Esophagus (tissue), 2 donors: ENCODE measurements around the gene PMAIP1. TPM values are rescaled to one million over a fixed set of nuclear protein-coding genes. Genes with fewer than 3 reads are reported as not detected.

Experiments
- H3K27ac ChIP-seq, 2 donors: one replicate each; pipeline ENCODE4 v1.5.1; 2013; ENCODE audit warnings: low read depth in 2 of 2, mild to moderate bottlenecking in 2 of 2, inconsistent platforms in 1 of 2, low read length in 1 of 2, moderate library complexity in 1 of 2
- H3K27me3 ChIP-seq, 2 donors: one replicate each; pipeline ENCODE4 v1.6.1; 2013; ENCODE audit warnings: low read length in 2 of 2, control low read depth in 1 of 2, mild to moderate bottlenecking in 1 of 2; ENCODE audit not compliant: insufficient read depth in 2 of 2, control insufficient read depth in 1 of 2
- H3K36me3 ChIP-seq, 2 donors: one replicate each; pipeline ENCODE4 v1.6.1; 2013; ENCODE audit warnings: low read length in 1 of 2; ENCODE audit not compliant: control insufficient read depth in 2 of 2, insufficient read depth in 2 of 2
- H3K4me1 ChIP-seq, 2 donors: one replicate each; pipeline ENCODE4 v1.6.1; 2013; ENCODE audit warnings: low read length in 1 of 2; ENCODE audit not compliant: control insufficient read depth in 2 of 2, insufficient read depth in 2 of 2
- H3K4me3 ChIP-seq, 2 donors: one replicate each; pipeline ENCODE4 v1.5.1; 2013; ENCODE audit warnings: low read length in 2 of 2, mild to moderate bottlenecking in 2 of 2, low read depth in 1 of 2, moderate library complexity in 1 of 2
- H3K9me3 ChIP-seq, 2 donors: one replicate each; pipeline ENCODE4 v1.6.1; 2013; ENCODE audit warnings: mild to moderate bottlenecking in 2 of 2, low read depth in 1 of 2, low read length in 1 of 2, moderate library complexity in 1 of 2; ENCODE audit not compliant: control insufficient read depth in 2 of 2, insufficient read depth in 1 of 2
- WGBS, 2 donors: extraction: QIAGEN DNeasy Blood & Tissue Kit; methylation state at CpG; one replicate each; pipeline ENCODE4 v1.1.7; 2013; 5-methylcytosine and 5-hydroxymethylcytosine counted together
- polyA plus RNA-seq, 2 donors: library from polyadenylated mRNA; stranded (reverse); fragments of 200-250 nt; gene quantifications; one replicate each; pipeline ENCODE4 v1.2.3, GENCODE V29; 2013
- donor health status: healthy with polysubstance abuse.
- donor health status: Bipolar disorder and iron deficiency.

PMAIP1 gene
- polyA plus RNA-seq, 2 donors: 7.4 to 14.4 TPM

GRCh38 chr18:59866551-59867269 lies 33.1 kb upstream of the PMAIP1 start:
- no peaks in the 10 kb centered on the region for H3K9me3 ChIP-seq
- no peak overlapping the region for H3K4me3 ChIP-seq
- WGBS, 2 donors: 73 to 78% methylated on average over 2 of the region's 2 CpGs
- H3K27me3 ChIP-seq: no peaks in the 10 kb centered on the region
- H3K36me3 ChIP-seq: no peaks in the 10 kb centered on the region
- H3K27ac ChIP-seq: no peak overlapping the region
- H3K4me1 ChIP-seq: peaks cover 0 to 2% of the 10 kb centered on the region in 2 donors

GRCh38 chr18:59867337-59868104 lies 32.3 kb upstream of the PMAIP1 start:
- H3K4me1 ChIP-seq: no peaks in the 10 kb centered on the region
- H3K9me3 ChIP-seq: no peaks in the 10 kb centered on the region
- no peaks in the 10 kb centered on the region for H3K27me3 ChIP-seq
- no peaks in the 10 kb centered on the region for H3K36me3 ChIP-seq
- H3K4me3 ChIP-seq: no peak overlapping the region
- no peak overlapping the region for H3K27ac ChIP-seq
- WGBS, 2 donors: 66 to 69% methylated on average over 5 of the region's 5 CpGs

- Histone ChIP-seq H3K36me3 (no peaks in the 10 kb centered on the region), H3K27me3 (no peaks in the 10 kb centered on the region), H3K9me3 (no peaks in the 10 kb centered on the region)
These were observed 29.1 kb upstream of the PMAIP1 start for GRCh38 chr18:59870623-59871130.

GRCh38 chr18:59871711-59872362 lies 28.0 kb upstream of the PMAIP1 start:
- Histone ChIP-seq H3K9me3 (no peaks in the 10 kb centered on the region), H3K36me3 (no peaks in the 10 kb centered on the region), H3K27me3 (no peaks in the 10 kb centered on the region), H3K27ac (no peak overlapping the region), H3K4me3 (no peak overlapping the region), H3K4me1 (no peaks in the 10 kb centered on the region)
- WGBS, 2 donors: 65 to 74% methylated on average over 10 of the region's 10 CpGs

More at GRCh38 chr18:59870623-59871130, 29.1 kb upstream of the PMAIP1 start:
- Histone ChIP-seq H3K4me3 (no peak overlapping the region), H3K27ac (no peak overlapping the region), H3K4me1 (no peaks in the 10 kb centered on the region)

- H3K9me3 ChIP-seq: no peaks in the 10 kb centered on the region
- H3K4me3 ChIP-seq: no peak overlapping the region
- no peaks in the 10 kb centered on the region for H3K27me3 ChIP-seq
- WGBS, 2 donors: 66 to 67% methylated on average over 2 of the region's 2 CpGs
- H3K4me1 ChIP-seq: no peaks in the 10 kb centered on the region
- H3K36me3 ChIP-seq: no peaks in the 10 kb centered on the region
- no peak overlapping the region for H3K27ac ChIP-seq
These were observed 26.2 kb upstream of the PMAIP1 start for GRCh38 chr18:59873641-59874040.

- 77 to 81% methylated on average over 7 of the region's 7 CpGs for WGBS, 2 donors
- Histone ChIP-seq H3K9me3 (no peaks in the 10 kb centered on the region), H3K27me3 (no peaks in the 10 kb centered on the region), H3K4me3 (no peak overlapping the region), H3K36me3 (no peaks in the 10 kb centered on the region), H3K27ac (no peak overlapping the region), H3K4me1 (no peaks in the 10 kb centered on the region)
These were observed 25.6 kb upstream of the PMAIP1 start for GRCh38 chr18:59874166-59874565.

- no peak overlapping the region for H3K4me3 ChIP-seq
- WGBS, 2 donors: 88 to 91% methylated on average over 3 of the region's 3 CpGs
These were observed 23.5 kb upstream of the PMAIP1 start for GRCh38 chr18:59876310-59876626.

GRCh38 chr18:59877361-59877760 lies 22.4 kb upstream of the PMAIP1 start:
- H3K27me3 ChIP-seq: no peaks in the 10 kb centered on the region
- H3K4me1 ChIP-seq: peaks cover 0 to 3% of the 10 kb centered on the region in 2 donors
- no peaks in the 10 kb centered on the region for H3K36me3 ChIP-seq
- no peak overlapping the region for H3K27ac ChIP-seq
- no peak overlapping the region for H3K4me3 ChIP-seq
- WGBS, 2 donors: 47 to 61% methylated on average over 1 of the region's 1 CpG
- no peaks in the 10 kb centered on the region for H3K9me3 ChIP-seq

More at GRCh38 chr18:59876310-59876626, 23.5 kb upstream of the PMAIP1 start:
- Histone ChIP-seq H3K9me3 (no peaks in the 10 kb centered on the region), H3K36me3 (no peaks in the 10 kb centered on the region), H3K27ac (no peak overlapping the region), H3K27me3 (no peaks in the 10 kb centered on the region), H3K4me1 (no peaks in the 10 kb centered on the region)

GRCh38 chr18:59878644-59879043 lies 21.2 kb upstream of the PMAIP1 start:
- H3K4me1 ChIP-seq: peaks cover 0 to 3% of the 10 kb centered on the region in 2 donors
- H3K36me3 ChIP-seq: no peaks in the 10 kb centered on the region
- H3K27ac ChIP-seq: no peak overlapping the region
- no peaks in the 10 kb centered on the region for H3K9me3 ChIP-seq
- H3K4me3 ChIP-seq: no peak overlapping the region
- no peaks in the 10 kb centered on the region for H3K27me3 ChIP-seq
- 92 to 93% methylated on average over 1 of the region's 1 CpG for WGBS, 2 donors
